NOMO-1 (cell line): ENCODE measurements around the gene CRADD.
A peak's percentile ranks its signal among the peaks of the same experiment; 100 is the strongest.
"Not testable (repeated sequence)": the region's sequence is repeated elsewhere in the genome, so short reads cannot be mapped to it uniquely, and the experiment has no call there.

Experiments
- DNase-seq, 2 experiments: peaks; one replicate each; lab custom pipeline; 2025; ENCODE audit not compliant: unreplicated experiment in 2 of 2; lab: John Stamatoyannopoulos, UW

The CRADD gene

GRCh38 chr12:93754859-93755258, 77.7 kb downstream of the CRADD start:
- not testable (repeated sequence) for DNase-seq

DNA sequence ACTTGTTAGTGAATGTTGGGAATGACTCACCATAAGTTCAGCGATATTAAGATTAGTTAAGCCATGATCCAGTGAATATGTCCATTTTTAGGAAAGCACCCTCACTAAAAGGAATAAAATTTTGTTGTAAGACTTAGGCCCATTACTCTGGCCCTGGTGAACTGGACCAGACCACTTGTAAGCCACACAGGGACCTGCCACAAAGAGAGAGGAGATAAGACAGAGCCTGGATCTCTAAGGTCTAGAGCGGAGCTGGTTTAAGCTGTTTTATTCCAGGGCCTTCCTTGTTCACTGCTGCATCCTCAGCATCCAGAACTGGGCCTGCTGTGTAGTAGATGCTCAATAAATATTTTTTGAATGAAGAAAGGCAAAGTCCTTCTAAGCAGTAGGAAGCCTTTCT, 79.1 kb downstream of the CRADD start:
- no peak for DNase-seq

DNA sequence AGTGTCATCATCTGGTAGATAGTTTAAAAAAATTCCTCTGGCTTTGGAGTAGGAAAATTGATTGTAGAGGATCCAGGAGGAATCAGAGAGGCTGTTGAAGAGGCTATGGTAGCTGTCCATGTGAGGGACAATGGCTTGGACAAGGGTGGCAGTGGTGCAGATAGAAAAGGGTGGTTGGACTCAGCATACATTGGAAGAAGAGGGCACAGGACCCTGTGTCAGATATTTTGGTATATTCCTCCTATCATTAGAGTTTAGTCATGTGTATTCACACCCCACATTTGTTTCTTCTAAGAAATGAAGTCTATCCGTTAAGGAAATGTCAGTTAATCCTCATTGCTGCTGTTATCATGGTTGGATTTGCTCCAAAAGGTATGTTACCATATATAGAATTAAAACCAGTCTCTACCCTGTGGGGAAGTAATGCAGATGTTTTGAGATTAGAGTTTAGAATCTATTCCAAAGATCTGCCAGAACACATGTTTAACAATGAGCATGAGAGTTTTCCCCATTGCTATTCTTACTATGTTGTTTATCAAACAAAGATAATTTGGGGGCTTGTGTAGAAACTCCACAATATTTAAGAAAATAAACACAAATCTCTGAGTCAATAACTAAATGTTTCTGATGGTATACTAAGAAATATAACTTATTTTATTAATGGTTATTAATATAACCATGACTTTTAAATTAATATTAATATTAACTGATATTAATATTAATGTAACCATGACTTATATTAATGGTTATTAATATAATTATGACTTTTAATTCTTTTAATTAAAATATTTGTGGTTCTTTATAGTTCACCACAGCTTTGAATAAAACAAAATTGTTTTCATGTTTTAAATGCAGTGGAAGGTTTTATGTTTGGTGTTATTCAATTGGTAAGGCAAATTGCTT, 80.9 kb downstream of the CRADD start:
- DNase-seq, result no peak

- peak; percentile 18 to 63 for DNase-seq
These were observed 81.7 kb downstream of the CRADD start for GRCh38 chr12:93758801-93759373.

GRCh38 chr12:93759512-93760081, 82.4 kb downstream of the CRADD start:
- DNase-seq, result no peak

- no peak for DNase-seq
These were observed 83.2 kb downstream of the CRADD start for GRCh38 chr12:93760275-93760875.

GRCh38 chr12:93762059-93762719, 85.0 kb downstream of the CRADD start:
- no peak for DNase-seq

DNA sequence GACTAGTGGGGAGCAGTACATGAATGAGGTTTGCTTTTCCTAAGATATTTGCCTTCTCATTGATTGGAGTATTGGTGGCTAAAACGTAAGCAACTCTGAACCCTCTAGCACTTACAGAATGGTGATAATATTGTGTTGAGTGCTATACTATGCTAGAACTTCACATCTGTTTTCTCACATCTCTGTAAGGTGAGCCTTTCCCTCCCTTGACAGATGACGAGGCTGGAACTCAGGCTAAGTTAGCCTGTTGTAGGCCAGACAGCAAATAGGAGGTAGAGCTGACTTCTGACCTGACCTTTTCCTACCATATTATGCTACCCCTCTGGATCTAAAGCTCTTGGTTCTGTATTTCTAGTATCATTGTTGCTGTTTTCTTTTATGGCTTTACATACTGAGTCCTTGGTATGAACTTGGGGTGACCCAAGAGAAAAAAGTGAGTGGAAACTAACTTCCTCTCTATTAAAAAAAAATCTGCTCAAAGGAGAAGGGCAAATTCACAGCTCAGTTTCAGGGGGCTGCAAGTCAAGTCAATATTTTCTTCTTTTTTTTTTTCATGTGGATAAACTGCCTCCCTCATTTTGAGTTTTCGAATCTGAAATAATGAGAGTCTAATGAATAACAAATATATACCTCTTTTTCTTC, 85.9 kb downstream of the CRADD start:
- DNase-seq, result peak in 1 of 2 experiments; percentile 10

GRCh38 chr12:93763746-93764147, 86.6 kb downstream of the CRADD start:
- no peak for DNase-seq

DNA sequence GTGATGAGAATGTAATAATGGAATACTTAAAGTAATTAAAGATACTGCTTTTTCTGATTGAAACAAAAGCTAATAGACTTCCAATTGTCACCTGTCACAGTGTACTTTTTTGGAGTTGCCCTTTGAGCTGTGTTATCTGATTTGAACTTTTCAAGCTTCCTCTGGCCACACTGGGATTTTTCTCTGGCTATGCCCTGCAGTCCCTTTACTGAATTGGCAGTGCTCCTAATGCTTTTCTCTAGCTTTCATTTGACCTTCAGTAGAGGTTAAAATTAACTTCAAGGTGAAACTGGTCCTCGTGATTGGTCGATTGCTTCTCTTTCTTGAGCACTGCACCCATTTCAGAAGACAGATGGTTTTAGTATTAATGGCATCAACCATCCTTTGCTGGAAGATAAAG, 89.2 kb downstream of the CRADD start:
- DNase-seq, result no peak

DNA sequence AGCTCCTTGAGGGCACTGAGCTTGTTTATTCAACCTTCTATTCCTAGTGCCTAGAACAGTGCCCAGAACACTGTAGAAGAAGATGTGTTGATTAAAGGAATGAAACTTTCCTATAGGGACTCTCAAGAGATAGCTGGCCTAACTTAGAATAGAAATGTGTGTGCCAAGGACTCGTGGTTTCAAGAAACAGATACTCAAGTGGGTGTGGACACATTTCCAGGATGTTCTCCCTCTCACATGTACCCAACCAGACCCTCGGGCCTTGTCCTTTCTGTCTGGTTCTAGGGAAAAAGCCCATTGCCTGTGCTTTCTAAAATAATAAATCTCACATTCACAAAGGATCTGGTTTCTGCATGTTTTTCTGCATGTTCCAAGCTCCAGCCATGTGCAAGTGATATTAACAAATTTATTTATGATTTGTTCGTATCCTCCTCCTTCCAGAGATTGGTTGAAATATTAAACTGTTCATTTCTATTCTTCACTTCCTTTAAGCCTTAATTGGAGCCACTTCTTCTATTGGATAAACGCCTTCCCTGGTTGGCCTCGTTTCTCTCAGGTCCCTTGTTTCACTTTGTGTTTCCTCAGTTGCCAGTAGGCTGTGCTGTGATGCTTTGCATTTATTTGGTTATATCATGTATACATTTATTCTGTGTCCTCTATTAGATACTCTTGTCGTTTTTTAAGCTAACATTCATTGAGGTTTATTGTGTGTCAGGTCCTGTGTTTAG, 89.8 kb downstream of the CRADD start:
- DNase-seq, result peak; percentile 72 to 82

- peak; percentile 23 to 71 for DNase-seq
These were observed 90.3 kb downstream of the CRADD start for GRCh38 chr12:93767524-93767863.

- DNase-seq, result no peak
These were observed 95.0 kb downstream of the CRADD start for GRCh38 chr12:93772003-93772700.

- peak; percentile 40 to 85 for DNase-seq
These were observed 96.1 kb downstream of the CRADD start for GRCh38 chr12:93773122-93773871.

- no peak for DNase-seq
These were observed 99.4 kb downstream of the CRADD start for GRCh38 chr12:93776581-93777018.

- DNase-seq, result peak in 1 of 2 experiments; percentile 40
These were observed 100.1 kb downstream of the CRADD start for GRCh38 chr12:93777254-93777653.

DNA sequence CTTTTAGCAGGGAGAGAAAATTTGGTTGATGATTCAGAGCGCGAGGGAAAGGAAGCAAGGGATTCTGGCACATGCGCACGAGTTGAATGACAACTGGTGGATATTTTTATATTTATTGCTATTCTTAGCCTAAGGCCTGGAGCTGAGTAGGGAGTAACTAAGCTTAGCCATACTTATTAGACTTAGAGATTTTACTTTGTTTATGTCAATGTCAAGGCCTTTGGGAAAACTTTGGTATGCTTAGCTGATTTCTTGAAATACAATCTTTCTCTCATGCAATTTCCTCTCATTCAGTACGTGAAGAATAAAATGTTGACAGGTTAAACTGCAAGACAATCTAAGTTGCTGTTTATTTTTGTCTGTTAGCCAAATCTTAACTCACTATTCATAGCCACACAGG, 101.1 kb downstream of the CRADD start:
- DNase-seq, result no peak

- no peak for DNase-seq
These were observed 101.6 kb downstream of the CRADD start for GRCh38 chr12:93778766-93779165.
